GM12878 (cell line): ENCODE results near the gene WNT3A.

ENCODE experiments used
- ATF3 ChIP-seq: IDR thresholded peaks from 2 replicates; pipeline ENCODE4 v1.6.1; 2011; ENCODE audit warnings: low read depth, mild to moderate bottlenecking, low read length, moderate library complexity, borderline replicate concordance; ENCODE audit errors: extremely low read depth
- CEBPB ChIP-seq, 2 experiments: fragments of 150-350 bp in 1 of 2; IDR thresholded peaks; 2 replicates each; pipeline ENCODE4 v1.6.1; 2012 to 2014; ENCODE audit warnings: low read depth in 2 of 2, low read length in 2 of 2, borderline replicate concordance in 1 of 2, inconsistent platforms in 1 of 2
- CTCF ChIP-seq, 3 experiments: IDR thresholded peaks in 2 of 3; conservative IDR thresholded peaks in 1 of 3; 2 replicates each; pipeline ENCODE4 v1.5.1; 2011; ENCODE audit warnings: low read depth in 3 of 3, low read length in 3 of 3, mild to moderate bottlenecking in 3 of 3, control low read depth in 2 of 3, moderate library complexity in 2 of 3, inconsistent platforms in 1 of 3, mixed read lengths in 1 of 3; ENCODE audit not compliant: control insufficient read depth in 2 of 3, insufficient read depth in 1 of 3; ENCODE audit errors: extremely low read depth in 1 of 3
- MTA2 ChIP-seq: fragments of 450-650 bp; IDR thresholded peaks from 2 replicates; pipeline ENCODE4 v1.6.1; 2016; ENCODE audit warnings: low read depth, mild to moderate bottlenecking, moderate library complexity
- MXI1 ChIP-seq: fragments of 150-350 bp; IDR thresholded peaks from 2 replicates; pipeline ENCODE4 v1.6.1; 2011; ENCODE audit warnings: low read depth, mild to moderate bottlenecking, inconsistent platforms, low read length, improper control_type of control experiment
- MYC ChIP-seq: IDR thresholded peaks from 2 replicates; pipeline ENCODE4 v1.6.1; 2011; ENCODE audit warnings: mild to moderate bottlenecking, low read length, moderate library complexity, inconsistent platforms; ENCODE audit not compliant: insufficient read depth, insufficient replicate concordance, insufficient read length, severe bottlenecking
- NR2C2 ChIP-seq: IDR thresholded peaks from 2 replicates; pipeline ENCODE4 v1.6.1; 2011; ENCODE audit warnings: borderline replicate concordance, low read depth; ENCODE audit not compliant: control insufficient read depth, insufficient read length
- PBX3 ChIP-seq: IDR thresholded peaks from 2 replicates; pipeline ENCODE4 v1.6.1; 2011; ENCODE audit warnings: mild to moderate bottlenecking, low read depth, low read length, moderate library complexity; ENCODE audit not compliant: insufficient replicate concordance
- RAD21 ChIP-seq: IDR thresholded peaks from 2 replicates; pipeline ENCODE4 v1.6.1; 2011; ENCODE audit warnings: mild to moderate bottlenecking, low read depth, low read length, moderate library complexity; ENCODE audit not compliant: insufficient read depth
- SPI1 ChIP-seq: IDR thresholded peaks from 2 replicates; pipeline ENCODE4 v1.6.1; 2011; ENCODE audit warnings: low read depth, mild to moderate bottlenecking, low read length, moderate library complexity, borderline replicate concordance; ENCODE audit not compliant: insufficient read depth
- SRF ChIP-seq, 2 experiments: IDR thresholded peaks; 2 replicates each; pipeline ENCODE4 v1.6.1; 2011; ENCODE audit warnings: low read depth in 2 of 2, low read length in 2 of 2, mild to moderate bottlenecking in 1 of 2, moderate library complexity in 1 of 2
- TAF1 ChIP-seq: IDR thresholded peaks from 2 replicates; pipeline ENCODE4 v1.6.1; 2011; ENCODE audit warnings: mild to moderate bottlenecking, low read depth, low read length, borderline replicate concordance

GRCh38 chr1:228042508-228042907, 35.7 kb downstream of the WNT3A start:
- TF ChIP-seq SPI1 = no peak
- no peak for TF ChIP-seq PBX3
- no peak for TF ChIP-seq CTCF (IDR thresholded peaks at IDR 0.05 in 2 of 3, conservative IDR thresholded peaks at IDR 0.05 in 1 of 3; ENCODE audit: control insufficient read depth in 2 of 3, extremely low read depth in 1 of 3, insufficient read depth in 1 of 3, low read depth in 3 of 3, low read length in 3 of 3)
- TF ChIP-seq CEBPB (IDR thresholded peaks at IDR 0.05; ENCODE audit: borderline replicate concordance in 1 of 2, low read depth in 2 of 2, low read length in 2 of 2) = no peak
- TF ChIP-seq MYC = no peak
- no peak for TF ChIP-seq RAD21
- no peak for TF ChIP-seq ATF3
- no peak for TF ChIP-seq MXI1
- TF ChIP-seq NR2C2 = no peak
- no peak for TF ChIP-seq SRF (IDR thresholded peaks at IDR 0.05; ENCODE audit: low read depth in 2 of 2, low read length in 2 of 2)
- TF ChIP-seq MTA2 = no peak
- no peak for TF ChIP-seq TAF1
